IMR-90 (cell line): ENCODE data around the gene NKAIN2. TPM values are rescaled to one million over a fixed set of nuclear protein-coding genes. Genes with fewer than 3 reads are reported as not detected.

Experiments
- ATAC-seq: fragments of 200-7000 bp; cut with Tn5 transposase; 2 replicates; pipeline ENCODE4 v1.9.1; 2020; ENCODE audit warnings: low read depth, mild to moderate bottlenecking, moderate library complexity
- BruUV-seq: library from RNA; stranded (reverse); fragments of 400-500 nt; replicated peaks from 2 replicates; lab custom pipeline; 2021; lab: Mats Ljungman, UMichigan
- CTCF ChIA-PET: fragments of 300-600 bp; formaldehyde crosslinking; extraction: SDS; loops from one replicate; lab custom pipeline; 2021; ENCODE audit warnings: antibody characterized with exemption; lab: Yijun Ruan, JAX
- POLR2A ChIA-PET: fragments of 300-600 bp; sonication (Branson Sonifier 250); formaldehyde crosslinking; loops from one replicate; lab custom pipeline; 2022; ENCODE audit warnings: antibody characterized with exemption; ENCODE audit not compliant: unreplicated experiment; lab: Charles Lee
- DNase-seq: peaks from one replicate; pipeline ENCODE4 v3.0.0; 2013
- H2AFZ ChIP-seq: replicated peaks from 2 replicates; pipeline ENCODE3; 2013; ENCODE audit warnings: low read length, mild to moderate bottlenecking; ENCODE audit not compliant: poor library complexity
- H2AK5ac ChIP-seq: 2 replicates; pipeline ENCODE4 v1.6.1; 2013; ENCODE audit warnings: low read depth, low read length, inconsistent platforms
- H2AK9ac ChIP-seq: replicated peaks from 2 replicates; pipeline ENCODE3; 2013; ENCODE audit warnings: mild to moderate bottlenecking, low read depth, low read length, moderate library complexity; ENCODE audit not compliant: poor library complexity
- H2BK120ac ChIP-seq: 2 replicates; pipeline ENCODE4 v1.6.1; 2013; ENCODE audit warnings: low read depth, low read length, inconsistent platforms
- H2BK15ac ChIP-seq: 3 replicates; pipeline ENCODE4 v1.6.1; 2013; ENCODE audit warnings: low read depth, low read length, inconsistent platforms
- H2BK20ac ChIP-seq: 2 replicates; pipeline ENCODE4 v1.6.1; 2013; ENCODE audit warnings: low read depth, mild to moderate bottlenecking, inconsistent platforms, low read length, moderate library complexity
- H2BK5ac ChIP-seq: 2 replicates; pipeline ENCODE4 v1.6.1; 2013; ENCODE audit warnings: mild to moderate bottlenecking, low read depth, low read length, inconsistent platforms; ENCODE audit not compliant: poor library complexity, severe bottlenecking
- H3K14ac ChIP-seq: replicated peaks from 2 replicates; pipeline ENCODE4 v1.6.1; 2013; ENCODE audit warnings: low read depth, low read length, inconsistent platforms
- H3K18ac ChIP-seq: 2 replicates; pipeline ENCODE4 v1.6.1; 2013; ENCODE audit warnings: low read depth, low read length, control low read depth
- H3K23ac ChIP-seq: 2 replicates; pipeline ENCODE4 v1.6.1; 2013; ENCODE audit warnings: low read depth, low read length, inconsistent platforms
- H3K27ac ChIP-seq: 2 replicates; pipeline ENCODE4 v1.5.1; 2013; ENCODE audit warnings: mild to moderate bottlenecking, control low read depth, low read length; ENCODE audit not compliant: insufficient read depth
- H3K27me3 ChIP-seq: 2 replicates; pipeline ENCODE4 v1.6.1; 2013; ENCODE audit warnings: low read length; ENCODE audit not compliant: control insufficient read depth, insufficient read depth
- H3K36me3 ChIP-seq: 2 replicates; pipeline ENCODE4 v1.6.1; 2013; ENCODE audit warnings: low read length, mixed read lengths; ENCODE audit not compliant: control insufficient read depth, insufficient read depth
- H3K4ac ChIP-seq: 2 replicates; pipeline ENCODE4 v1.6.1; 2013; ENCODE audit warnings: low read depth, low read length, inconsistent platforms
- H3K4me1 ChIP-seq: 2 replicates; pipeline ENCODE4 v1.6.1; 2013; ENCODE audit warnings: low read length, mixed read lengths; ENCODE audit not compliant: control insufficient read depth, insufficient read depth
- H3K4me2 ChIP-seq: 2 replicates; pipeline ENCODE4 v1.6.1; 2013; ENCODE audit warnings: low read depth, mild to moderate bottlenecking, control low read depth, low read length, moderate library complexity
- H3K4me3 ChIP-seq: 2 replicates; pipeline ENCODE4 v1.5.1; 2013; ENCODE audit warnings: low read depth, mild to moderate bottlenecking, control low read depth, low read length, moderate library complexity; ENCODE audit not compliant: insufficient read depth
- H3K56ac ChIP-seq: 2 replicates; pipeline ENCODE4 v1.6.1; 2013; ENCODE audit warnings: low read length, inconsistent platforms; ENCODE audit not compliant: insufficient read depth; ENCODE audit errors: extremely low read depth
- H3K79me1 ChIP-seq, 2 experiments: 2 replicates each; pipeline ENCODE4 v1.6.1; 2013; ENCODE audit warnings: low read length in 2 of 2, inconsistent platforms in 1 of 2, low read depth in 1 of 2
- H3K9ac ChIP-seq: 2 replicates; pipeline ENCODE4 v1.6.1; 2013; ENCODE audit warnings: low read depth, low read length, control low read depth
- H3K9me1 ChIP-seq: 2 replicates; pipeline ENCODE4 v1.6.1; 2013; ENCODE audit warnings: low read length, inconsistent platforms; ENCODE audit not compliant: insufficient read depth
- H3K9me3 ChIP-seq: 2 replicates; pipeline ENCODE4 v1.6.1; 2013; ENCODE audit warnings: low read length; ENCODE audit not compliant: control insufficient read depth, insufficient read depth
- H4K20me1 ChIP-seq: 2 replicates; pipeline ENCODE4 v1.6.1; 2013; ENCODE audit warnings: low read length, inconsistent platforms; ENCODE audit not compliant: insufficient read depth
- H4K5ac ChIP-seq: 2 replicates; pipeline ENCODE4 v1.6.1; 2013; ENCODE audit warnings: mild to moderate bottlenecking, low read depth, low read length, control low read depth
- H4K8ac ChIP-seq, 2 experiments: 2 replicates each; pipeline ENCODE4 v1.6.1; 2013; ENCODE audit warnings: low read depth in 2 of 2, low read length in 2 of 2, control low read depth in 1 of 2, inconsistent platforms in 1 of 2
- H4K91ac ChIP-seq: 2 replicates; pipeline ENCODE4 v1.6.1; 2013; ENCODE audit warnings: low read depth, low read length, inconsistent platforms; ENCODE audit not compliant: insufficient read depth
- BHLHE40 ChIP-seq: fragments of 150-350 bp; IDR thresholded peaks from 2 replicates; pipeline ENCODE4 v1.6.1; 2016; ENCODE audit warnings: mild to moderate bottlenecking, low read depth, low read length
- CEBPB ChIP-seq: IDR thresholded peaks from 2 replicates; pipeline ENCODE4 v1.6.1; 2012; ENCODE audit warnings: low read depth, low read length, improper control_type of control experiment
- CHD1 ChIP-seq: IDR thresholded peaks from 2 replicates; pipeline ENCODE4 v1.6.1; 2012; ENCODE audit warnings: low read depth, low read length, improper control_type of control experiment
- ELK1 ChIP-seq: fragments of 150-350 bp; IDR thresholded peaks from 2 replicates; pipeline ENCODE4 v1.6.1; 2016; ENCODE audit warnings: low read depth, mild to moderate bottlenecking, low read length, moderate library complexity, borderline replicate concordance
- FOS ChIP-seq: fragments of 150-350 bp; IDR thresholded peaks from 2 replicates; pipeline ENCODE4 v1.6.1; 2016; ENCODE audit warnings: low read depth, low read length
- MAFK ChIP-seq: IDR thresholded peaks from 2 replicates; pipeline ENCODE4 v1.6.1; 2012; ENCODE audit warnings: low read depth, low read length, improper control_type of control experiment
- MAZ ChIP-seq: IDR thresholded peaks from 2 replicates; pipeline ENCODE4 v1.6.1; 2012; ENCODE audit warnings: low read depth, mild to moderate bottlenecking, low read length, improper control_type of control experiment, moderate library complexity, borderline replicate concordance
- MXI1 ChIP-seq: IDR thresholded peaks from 2 replicates; pipeline ENCODE4 v1.6.1; 2012; ENCODE audit warnings: low read depth, mild to moderate bottlenecking, low read length, moderate library complexity, borderline replicate concordance
- NFE2L2 ChIP-seq: fragments of 150-350 bp; IDR thresholded peaks from 2 replicates; pipeline ENCODE4 v1.6.1; 2016; ENCODE audit warnings: low read depth, mild to moderate bottlenecking, low read length
- POLR2A ChIP-seq: IDR thresholded peaks from 2 replicates; pipeline ENCODE4 v1.6.1; 2012; ENCODE audit warnings: mild to moderate bottlenecking, low read depth, low read length
- RAD21 ChIP-seq: IDR thresholded peaks from 2 replicates; pipeline ENCODE4 v1.6.1; 2012; ENCODE audit warnings: low read length, improper control_type of control experiment
- RCOR1 ChIP-seq: IDR thresholded peaks from 2 replicates; pipeline ENCODE4 v1.6.1; 2012; ENCODE audit warnings: mild to moderate bottlenecking, low read length, improper control_type of control experiment; ENCODE audit not compliant: insufficient replicate concordance
- RFX5 ChIP-seq: IDR thresholded peaks from 2 replicates; pipeline ENCODE4 v1.8.0; 2012; ENCODE audit warnings: low read depth, mild to moderate bottlenecking, low read length, moderate library complexity
- SMC3 ChIP-seq: fragments of 150-350 bp; IDR thresholded peaks from 2 replicates; pipeline ENCODE4 v1.6.1; 2016; ENCODE audit warnings: low read depth, mild to moderate bottlenecking, antibody characterized with exemption, low read length, moderate library complexity
- USF2 ChIP-seq: fragments of 150-350 bp; IDR thresholded peaks from 2 replicates; pipeline ENCODE4 v1.6.1; 2017; ENCODE audit warnings: mild to moderate bottlenecking, antibody characterized with exemption, low read length, low read depth
- WGBS, 2 experiments: methylation state at CpG; one replicate each; pipeline versions ENCODE4 v1.1.5 to v1.1.7; 2013; ENCODE audit warnings: missing lambda C conversion rate in 2 of 2; ENCODE audit not compliant: insufficient read length in 1 of 2; ENCODE audit errors: extremely low coverage in 2 of 2; 5-methylcytosine and 5-hydroxymethylcytosine counted together
- dilution Hi-C: fragments of 300-500 bp; cut with HindIII; formaldehyde crosslinking; loops from one replicate; pipeline ENCODE4 v1.14.3; 2018; ENCODE audit warnings: low sequenced_read_pairs; ENCODE audit not compliant: unreplicated experiment
- in situ Hi-C: fragments of 300-500 bp; cut with MboI; formaldehyde crosslinking; loops from 3 replicates; pipeline ENCODE4 v1.14.3; 2019; ENCODE audit warnings: low sequenced_read_pairs, inconsistent platforms, mixed read lengths
- intact Hi-C: fragments of 100-400 bp; cut with micrococcal nuclease; formaldehyde crosslinking; loops from 2 replicates; pipeline ENCODE4 v1.10.0; 2022
- polyA plus RNA-seq, 3 experiments: library from polyadenylated mRNA; depleted of rRNA; stranded (reverse); fragments of >200 nt; gene quantifications; 2 replicates each; pipeline ENCODE4 v1.2.3, GENCODE V29; 2012; ENCODE audit warnings: low replicate concordance in 1 of 3
- total RNA-seq: library from RNA; depleted of rRNA; stranded (reverse); fragments of >200 nt; gene quantifications from 2 replicates; pipeline ENCODE4 v1.2.3, GENCODE V29; 2012
- TF ChIP-seq, protein P1 (sequence below): conservative IDR thresholded peaks from 2 replicates; pipeline ENCODE4 v1.5.1; 2012; ENCODE audit warnings: mild to moderate bottlenecking, low read depth, low read length, improper control_type of control experiment

Gene NKAIN2
- total and polyA plus RNA-seq, 2 of the 4 experiments (the other 2 are of a cell fraction), result not detected

DNA sequence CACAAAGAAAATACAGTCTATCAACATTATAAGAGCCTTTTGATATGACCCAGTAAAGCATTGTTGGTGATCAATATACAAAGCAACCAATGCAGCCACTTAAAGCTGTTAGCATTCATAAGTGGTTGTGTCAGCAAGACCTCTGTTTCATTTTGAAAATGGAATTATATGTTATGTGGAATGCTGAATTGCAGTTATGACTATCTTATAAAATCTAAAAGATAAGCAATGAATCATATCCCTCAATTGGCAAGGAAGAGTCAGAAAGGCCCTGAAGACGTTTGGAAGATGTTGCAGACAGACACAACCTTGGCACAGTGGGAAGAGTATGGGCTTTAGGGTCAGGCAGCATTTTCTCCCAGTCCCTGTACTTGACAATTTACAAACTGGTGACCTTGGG is 1064.8 kb downstream of the NKAIN2 start:
- Histone ChIP-seq H4K5ac (no peak overlapping the region), H3K4me2 (no peak overlapping the region), H3K4me3 (no peak overlapping the region), H3K9me3 (no peaks in the 10 kb centered on the region), H3K56ac (no peak overlapping the region), H2BK120ac (no peak overlapping the region), H3K9ac (no peak overlapping the region), H2AK5ac (no peak overlapping the region), H4K20me1 (no peaks in the 10 kb centered on the region), H2BK15ac (no peak overlapping the region), H3K18ac (no peak overlapping the region), H2BK20ac (no peak overlapping the region), H3K9me1 (no peaks in the 10 kb centered on the region), H3K36me3 (no peaks in the 10 kb centered on the region), H3K23ac (no peak overlapping the region), H3K27me3 (no peaks in the 10 kb centered on the region), H3K27ac (no peak overlapping the region), H3K79me1 (no peaks in the 10 kb centered on the region), H2AK9ac (no peak overlapping the region), H3K14ac (no peak overlapping the region), H2AFZ (no peak overlapping the region), H4K91ac (no peak overlapping the region), H2BK5ac (no peak overlapping the region), H3K4ac (no peak overlapping the region), H4K8ac (no peak overlapping the region), H3K4me1 (peaks cover 2% of the 10 kb centered on the region; the same call in 1 of the 2 replicates)
- dilution Hi-C loops (no loop called here), in situ Hi-C loops (no loop called here), intact Hi-C loops (loop anchor here (5.0 kb wide), 1 partner anchor 899 kb away; no protein-coding TSS in a partner anchor)
- no CpG with 5 or more reads among the region's 1 CpG for WGBS, 2 experiments
- POLR2A ChIA-PET, result no interaction called here
- ATAC-seq (peak; percentile 33), DNase-seq (peak; percentile 29)
- CTCF ChIA-PET, result interaction anchor here (0.6 to 2.8 kb wide), 2 partner anchors 246 to 1198 kb away, joined by 5 to 14 read pairs; no protein-coding TSS in a partner anchor
- TF ChIP-seq BHLHE40 (no peak), USF2 (no peak), CHD1 (no peak), POLR2A (no peak), MXI1 (no peak), ELK1 (no peak), RFX5 (no peak), MAZ (no peak), NFE2L2 (no peak), RAD21 (no peak), MAFK (no peak; the same call in 1 of the 2 replicates), RCOR1 (no peak), CEBPB (no peak), FOS (no peak), SMC3 (no peak)
- TF ChIP-seq, protein P1, sequence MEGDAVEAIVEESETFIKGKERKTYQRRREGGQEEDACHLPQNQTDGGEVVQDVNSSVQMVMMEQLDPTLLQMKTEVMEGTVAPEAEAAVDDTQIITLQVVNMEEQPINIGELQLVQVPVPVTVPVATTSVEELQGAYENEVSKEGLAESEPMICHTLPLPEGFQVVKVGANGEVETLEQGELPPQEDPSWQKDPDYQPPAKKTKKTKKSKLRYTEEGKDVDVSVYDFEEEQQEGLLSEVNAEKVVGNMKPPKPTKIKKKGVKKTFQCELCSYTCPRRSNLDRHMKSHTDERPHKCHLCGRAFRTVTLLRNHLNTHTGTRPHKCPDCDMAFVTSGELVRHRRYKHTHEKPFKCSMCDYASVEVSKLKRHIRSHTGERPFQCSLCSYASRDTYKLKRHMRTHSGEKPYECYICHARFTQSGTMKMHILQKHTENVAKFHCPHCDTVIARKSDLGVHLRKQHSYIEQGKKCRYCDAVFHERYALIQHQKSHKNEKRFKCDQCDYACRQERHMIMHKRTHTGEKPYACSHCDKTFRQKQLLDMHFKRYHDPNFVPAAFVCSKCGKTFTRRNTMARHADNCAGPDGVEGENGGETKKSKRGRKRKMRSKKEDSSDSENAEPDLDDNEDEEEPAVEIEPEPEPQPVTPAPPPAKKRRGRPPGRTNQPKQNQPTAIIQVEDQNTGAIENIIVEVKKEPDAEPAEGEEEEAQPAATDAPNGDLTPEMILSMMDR, result no peak
- no TSS peak for BruUV-seq
